HG02623 (cell line): ENCODE measurements around the gene ENDOD1.

ENCODE experiments used
- ATAC-seq: cut with Tn5 transposase; IDR thresholded peaks from one replicate; pipeline ENCODE4 v1.9.1; 2021; ENCODE audit warnings: moderate library complexity; ENCODE audit not compliant: unreplicated experiment

ENDOD1 gene

GRCh38 chr11:95074792-95075563 is 14.7 kb upstream of the ENDOD1 start:
- ATAC-seq, result no peak

GRCh38 chr11:95076416-95076815 is 13.2 kb upstream of the ENDOD1 start:
- peak; percentile 64 for ATAC-seq

- no peak for ATAC-seq
Measured at GRCh38 chr11:95076981-95077380, 12.7 kb upstream of the ENDOD1 start.

- no peak for ATAC-seq
Measured at GRCh38 chr11:95078526-95078925, 11.1 kb upstream of the ENDOD1 start.

GRCh38 chr11:95081010-95081409 is 8.6 kb upstream of the ENDOD1 start:
- ATAC-seq, result no peak

- ATAC-seq, result no peak
Measured at GRCh38 chr11:95081412-95081811, 8.2 kb upstream of the ENDOD1 start.

GRCh38 chr11:95082576-95083001 is 7.1 kb upstream of the ENDOD1 start:
- no peak for ATAC-seq

GRCh38 chr11:95084509-95084908 is 5.1 kb upstream of the ENDOD1 start:
- peak; percentile 34 for ATAC-seq

- no peak for ATAC-seq
Measured at GRCh38 chr11:95085117-95085816, 4.4 kb upstream of the ENDOD1 start.

- ATAC-seq, result no peak
Measured at GRCh38 chr11:95086151-95086550, 3.5 kb upstream of the ENDOD1 start.

GRCh38 chr11:95086836-95087570 is 2.6 kb upstream of the ENDOD1 start:
- ATAC-seq, result no peak

GRCh38 chr11:95088946-95089619 is 563 bp upstream of the ENDOD1 start:
- ATAC-seq, result peak; percentile 39

- no peak for ATAC-seq
Measured at GRCh38 chr11:95091663-95092180, 2.1 kb downstream of the ENDOD1 start.

- ATAC-seq, result no peak
Measured at GRCh38 chr11:95092549-95093324, 3.1 kb downstream of the ENDOD1 start.

- ATAC-seq, result no peak
Measured at GRCh38 chr11:95093548-95093947, 3.9 kb downstream of the ENDOD1 start.

- peak; percentile 82 for ATAC-seq
Measured at GRCh38 chr11:95095858-95096587, 6.4 kb downstream of the ENDOD1 start.

GRCh38 chr11:95097209-95097608 is 7.6 kb downstream of the ENDOD1 start:
- ATAC-seq, result no peak

- ATAC-seq, result no peak
Measured at GRCh38 chr11:95098826-95099225, 9.2 kb downstream of the ENDOD1 start.

- no peak for ATAC-seq
Measured at GRCh38 chr11:95100191-95100648, 10.6 kb downstream of the ENDOD1 start.
